AG08395 (cell line): ENCODE results near the gene ATF6.

Source experiments
- DNase-seq: peaks from one replicate; pipeline ENCODE4 v3.0.0; 2012; ENCODE audit warnings: mixed read lengths, low spot score

ATF6 gene

GRCh38 chr1:161890574-161890973 is 124.5 kb downstream of the ATF6 start:
- no peak for DNase-seq

GRCh38 chr1:161899091-161899490 is 133.0 kb downstream of the ATF6 start:
- DNase-seq, result no peak

- no peak for DNase-seq
Measured at GRCh38 chr1:161900160-161900559, 134.0 kb downstream of the ATF6 start.

GRCh38 chr1:161902182-161902581 is 136.1 kb downstream of the ATF6 start:
- no peak for DNase-seq

- DNase-seq, result no peak
Measured at GRCh38 chr1:161905269-161905884, 139.3 kb downstream of the ATF6 start.

- DNase-seq, result no peak
Measured at GRCh38 chr1:161907265-161907664, 141.1 kb downstream of the ATF6 start.

GRCh38 chr1:161908264-161908663 is 142.1 kb downstream of the ATF6 start:
- DNase-seq, result no peak

- DNase-seq, result peak; percentile 17
Measured at GRCh38 chr1:161910604-161911003, 144.5 kb downstream of the ATF6 start.

- no peak for DNase-seq
Measured at GRCh38 chr1:161913482-161914140, 147.5 kb downstream of the ATF6 start.

- DNase-seq, result no peak
Measured at GRCh38 chr1:161914595-161914994, 148.5 kb downstream of the ATF6 start.

GRCh38 chr1:161915051-161915503 is 149.0 kb downstream of the ATF6 start:
- no peak for DNase-seq

GRCh38 chr1:161915978-161916377 is 149.9 kb downstream of the ATF6 start:
- DNase-seq, result no peak

GRCh38 chr1:161919229-161919628 is 153.1 kb downstream of the ATF6 start:
- no peak for DNase-seq

GRCh38 chr1:161921491-161921890 is 155.4 kb downstream of the ATF6 start:
- no peak for DNase-seq

GRCh38 chr1:161921990-161922389 is 155.9 kb downstream of the ATF6 start:
- DNase-seq, result peak; percentile 27

GRCh38 chr1:161928056-161928455 is 161.9 kb downstream of the ATF6 start:
- no peak for DNase-seq

GRCh38 chr1:161929137-161929536 is 163.0 kb downstream of the ATF6 start:
- no peak for DNase-seq

- peak; percentile 50 for DNase-seq
Measured at GRCh38 chr1:161930064-161930463, 163.9 kb downstream of the ATF6 start.

- DNase-seq, result no peak
Measured at GRCh38 chr1:161932668-161933067, 166.5 kb downstream of the ATF6 start.

- DNase-seq, result no peak
Measured at GRCh38 chr1:161933592-161934588, 167.8 kb downstream of the ATF6 start.

GRCh38 chr1:161935264-161935663 is 169.1 kb downstream of the ATF6 start:
- no peak for DNase-seq

- no peak for DNase-seq
Measured at GRCh38 chr1:161936786-161937185, 170.7 kb downstream of the ATF6 start.
